Heart left ventricle (tissue), 16 donors: Measurements from ENCODE around the gene ZFAND6. TPM values are rescaled to one million over a fixed set of nuclear protein-coding genes. Genes with fewer than 3 reads are reported as not detected.
A peak's percentile ranks its signal among the peaks of the same experiment; 100 is the strongest.

Source experiments
- ATAC-seq, 4 donors: fragments of 200-7000 bp; cut with Tn5 transposase; one replicate each; pipeline ENCODE4 v1.9.1; 2020 to 2022; ENCODE audit warnings: moderate library complexity in 4 of 4, mild to moderate bottlenecking in 3 of 4, moderate number of reproducible peaks in 1 of 4
- DNase-seq, 5 donors: peaks; one replicate each; pipeline ENCODE4 v3.0.0-alpha.2; 2020
- H3K27ac ChIP-seq, 12 donors: fragments of 200-600 bp; sonication (generic) in 4 of 12; one replicate each; pipeline versions ENCODE4 v1.5.0 to v1.8.0; 2016 to 2022; ENCODE audit warnings: mild to moderate bottlenecking in 2 of 12
- H3K27me3 ChIP-seq, 9 donors: fragments of 200-600 bp; sonication (generic) in 2 of 9; one replicate each; pipeline versions ENCODE4 v1.5.1 to v1.8.0; 2016 to 2022; ENCODE audit warnings: mild to moderate bottlenecking in 3 of 9
- H3K36me3 ChIP-seq, 9 donors: fragments of 200-600 bp; sonication (generic) in 2 of 9; one replicate each; pipeline versions ENCODE4 v1.5.0 to v1.8.0; 2018 to 2022; ENCODE audit warnings: mild to moderate bottlenecking in 2 of 9
- H3K4me1 ChIP-seq, 12 donors: fragments of 200-600 bp; sonication (generic) in 4 of 12; one replicate each; pipeline versions ENCODE4 v1.5.0 to v1.8.0; 2016 to 2022; ENCODE audit warnings: mild to moderate bottlenecking in 3 of 12
- H3K4me3 ChIP-seq, 12 donors: fragments of 200-600 bp; sonication (generic) in 4 of 12; one replicate each; pipeline versions ENCODE4 v1.5.0 to v1.8.0; 2017 to 2022; ENCODE audit warnings: mild to moderate bottlenecking in 9 of 12, moderate library complexity in 4 of 12
- H3K9me3 ChIP-seq, 12 donors: fragments of 200-600 bp; sonication (generic) in 4 of 12; one replicate each; pipeline versions ENCODE4 v1.5.0 to v1.8.0; 2016 to 2022; ENCODE audit warnings: mild to moderate bottlenecking in 1 of 12
- CTCF ChIP-seq, 12 donors: fragments of 200-600 bp; sonication (generic) in 4 of 12; IDR thresholded peaks; one replicate each; pipeline versions ENCODE4 v1.5.0 to v1.8.0; 2018 to 2022; ENCODE audit warnings: antibody characterized with exemption in 12 of 12, mild to moderate bottlenecking in 5 of 12
- POLR2A ChIP-seq, 2 donors: fragments of 450-650 bp; IDR thresholded peaks; one replicate each; pipeline ENCODE4 v1.6.1; 2017; ENCODE audit warnings: antibody characterized with exemption in 2 of 2, mild to moderate bottlenecking in 2 of 2, moderate library complexity in 2 of 2
- WGBS, 4 donors: extraction: QIAGEN DNeasy Blood & Tissue Kit in 2 of 4; methylation state at CpG; one replicate each; pipeline versions ENCODE4 v1.1.5 to v1.1.7; 2013 to 2018; 5-methylcytosine and 5-hydroxymethylcytosine counted together
- intact Hi-C, 10 donors: fragments of 100-400 bp; cut with DNase I; formaldehyde crosslinking; loops; one replicate each; pipeline versions ENCODE4 v1.11.1 to v1.14.2; 2022
- polyA plus RNA-seq, 2 donors: library from polyadenylated mRNA; stranded (reverse); fragments of 200-250 nt; gene quantifications; one replicate each; pipeline ENCODE4 v1.2.3, GENCODE V29; 2013
- total RNA-seq, 9 donors: library from RNA; depleted of rRNA in 2 of 9; stranded (reverse); fragments of >200 nt in 2 of 9; fragmentation: NEBNext Ultra II Directional in 3 of 9; extraction: Animal tissue kit (Norgen Biotek cat#: 25700) in 3 of 9; gene quantifications; one replicate each; pipeline versions ENCODE4 v1.1.0 to v1.2.4, GENCODE V29; 2016 to 2023
- donor health status: ischemic (EF 13 %, LVEDD 7.1; RV severe dilation, severe dysfunction).
- donor health status: healthy with polysubstance abuse.
- donor health status: DM: no; HTN: yes; CAD: no.
- donor health status: DM: no; HTN: no; CAD: no.
- donor health status: ischemic (EF 25% LVEDD 6.9; RV normal size, moderate dysfunction).
- donor health status: ischemic (EF 25% LVEDD 5.7; RV mildly dilated, moderate dysfunction).
- donor health status: healthy.
- donor health status: DM: yes; HTN: yes; CAD: no.
- donor health status: ischemic (EF 35%, LVEDD 5.7; RV mildly dilated, moderate dysfunction).
- donor health status: nonischemic (EF 11% LVEDD 7.7; RV severe dilation, severe dysfunction).
- donor health status: DM: yes; HTN: yes; CAD: no.
- donor health status: PGD.
- donor health status: ischemic (EF 29% LVEDD 5.4; RV normal size, mild dysfunction).
- donor health status: nonischemic (EF 23%, LVEDD 6.1; RV moderate dilation, normal function).

Gene ZFAND6
- total and polyA plus RNA-seq, 11 donors, result 43.4 to 105 (median 79.9) TPM

- TF ChIP-seq CTCF (IDR thresholded peaks at IDR 0.05) (no peak), POLR2A (IDR thresholded peaks at IDR 0.05) (no peak)
- no peaks in the 10 kb centered on the region for H3K9me3 ChIP-seq
- DNase-seq (peak in 2 of 5 donors; percentile 37 to 61), ATAC-seq (peak; percentile 78 to 88 (median 83))
- H3K4me1 ChIP-seq, result peaks cover 0 to 12% (median 0%) of the 10 kb centered on the region in 12 donors
- H3K27me3 ChIP-seq, result no peaks in the 10 kb centered on the region
- WGBS, 4 donors, result 76 to 85% (median 81%) methylated on average over 11 of the region's 11 CpGs
- intact Hi-C loops, result loop anchor here in 7 of 10 donors (5.0 to 10.0 kb wide), 3 partner anchors 279 to 792 kb away; partner anchors contain the start of gene MTHFS (in 3 of the 7)
- H3K4me3 ChIP-seq, result no peak overlapping the region
- peak overlapping the region in 6 of 12 donors; percentile 24 to 71 (median 38) for H3K27ac ChIP-seq
- H3K36me3 ChIP-seq, result peaks cover 0 to 11% (median 0%) of the 10 kb centered on the region in 9 donors
Measured at GRCh38 chr15:80174017-80174746, 114.7 kb downstream of the ZFAND6 start.

- 94 to 98% (median 94%) methylated on average over 6 to 9 of the region's 9 CpGs for WGBS, 4 donors
- Histone ChIP-seq H3K27me3 (no peaks in the 10 kb centered on the region), H3K4me3 (no peak overlapping the region), H3K9me3 (no peaks in the 10 kb centered on the region), H3K4me1 (peaks cover 0 to 12% (median 0%) of the 10 kb centered on the region in 12 donors), H3K36me3 (peaks cover 0 to 16% (median 2%) of the 10 kb centered on the region in 9 donors), H3K27ac (no peak overlapping the region)
- no peak for DNase-seq
- TF ChIP-seq POLR2A (IDR thresholded peaks at IDR 0.05) (no peak), CTCF (IDR thresholded peaks at IDR 0.05) (no peak)
- no peak for ATAC-seq
- intact Hi-C loops, result loop anchor here in 6 of 10 donors (5.0 to 10.0 kb wide), 3 partner anchors 281 to 791 kb away; partner anchors contain the start of gene MTHFS (in 3 of the 6)
Measured at GRCh38 chr15:80175436-80175835, 116.0 kb downstream of the ZFAND6 start.

GRCh38 chr15:80176443-80176842 lies 117.0 kb downstream of the ZFAND6 start:
- intact Hi-C loops, result loop anchor here in 6 of 10 donors (5.0 to 10.0 kb wide), 3 partner anchors 282 to 792 kb away; partner anchors contain the start of gene MTHFS (in 3 of the 6)
- Histone ChIP-seq H3K27ac (no peak overlapping the region), H3K9me3 (no peaks in the 10 kb centered on the region), H3K27me3 (no peaks in the 10 kb centered on the region), H3K36me3 (peaks cover 0 to 25% (median 3%) of the 10 kb centered on the region in 9 donors), H3K4me3 (no peak overlapping the region), H3K4me1 (peaks cover 0 to 12% (median 0%) of the 10 kb centered on the region in 12 donors)
- ATAC-seq (no peak), DNase-seq (no peak)
- no peak for TF ChIP-seq POLR2A (IDR thresholded peaks at IDR 0.05)
- no peak for TF ChIP-seq CTCF (IDR thresholded peaks at IDR 0.05)
- WGBS, 4 donors, result 47 to 65% (median 59%) methylated on average over 5 to 6 of the region's 6 CpGs

GRCh38 chr15:80177156-80177555 lies 117.7 kb downstream of the ZFAND6 start:
- 71 to 96% (median 92%) methylated on average over 1 to 2 of the region's 2 CpGs for WGBS, 4 donors
- Histone ChIP-seq H3K27ac (no peak overlapping the region), H3K4me1 (peaks cover 0 to 12% (median 0%) of the 10 kb centered on the region in 12 donors), H3K27me3 (no peaks in the 10 kb centered on the region), H3K36me3 (peaks cover 0 to 31% (median 7%) of the 10 kb centered on the region in 9 donors), H3K9me3 (no peaks in the 10 kb centered on the region), H3K4me3 (no peak overlapping the region)
- TF ChIP-seq POLR2A (IDR thresholded peaks at IDR 0.05) (no peak), CTCF (IDR thresholded peaks at IDR 0.05) (no peak)
- ATAC-seq, result no peak
- intact Hi-C loops, result loop anchor here in 6 of 10 donors (5.0 to 10.0 kb wide), 3 partner anchors 282 to 792 kb away; partner anchors contain the start of gene MTHFS (in 3 of the 6)
- DNase-seq, result no peak
